Measurements from ENCODE around the gene KLK5.
"Not testable (repeated sequence)": the region's sequence is repeated elsewhere in the genome, so short reads cannot be mapped to it uniquely, and the experiment has no call there.

KLK5 gene

GRCh38 chr19:50952910-50953309, at the start of gene KLK5:
Gene KLK5, minus strand, starts transcription at chr19:50953038. Its CDS starts 381 bp downstream, at chr19:50952657.
- no peak for DNase-seq (ENCODE audit: extremely low read depth in 1 of 2, low read depth in 1 of 2)

GRCh38 chr19:51002089-51002532, 49.3 kb upstream of the KLK5 start:
- DNase-seq (ENCODE audit: extremely low read depth in 1 of 2, low read depth in 1 of 2), result no peak

GRCh38 chr19:51001515-51001914, 48.7 kb upstream of the KLK5 start, which contains the start of gene KLK8:
Gene KLK8, minus strand, starts transcription at chr19:51001604. Its CDS starts 437 bp downstream, at chr19:51001167.
- no peak for DNase-seq (ENCODE audit: extremely low read depth in 1 of 2, low read depth in 1 of 2)

GRCh38 chr19:51000981-51001380, 48.1 kb upstream of the KLK5 start:
- DNase-seq (ENCODE audit: extremely low read depth in 1 of 2, low read depth in 1 of 2), result no peak

- no peak for DNase-seq (ENCODE audit: extremely low read depth in 1 of 2, low read depth in 1 of 2)
Observed at GRCh38 chr19:51000426-51000825, 47.6 kb upstream of the KLK5 start.

- DNase-seq (ENCODE audit: extremely low read depth in 1 of 2, low read depth in 1 of 2), result no peak
Observed at GRCh38 chr19:50998686-50999085, 45.8 kb upstream of the KLK5 start.

GRCh38 chr19:50998061-50998460, 45.2 kb upstream of the KLK5 start:
- no peak for DNase-seq (ENCODE audit: extremely low read depth in 1 of 2, low read depth in 1 of 2)

GRCh38 chr19:50994129-50994528, 41.3 kb upstream of the KLK5 start:
- no peak for DNase-seq (ENCODE audit: extremely low read depth in 1 of 2, low read depth in 1 of 2)

- no peak for DNase-seq (ENCODE audit: extremely low read depth in 1 of 2, low read depth in 1 of 2)
Observed at GRCh38 chr19:50992666-50993035, 39.8 kb upstream of the KLK5 start.

GRCh38 chr19:50984416-50984815, 31.6 kb upstream of the KLK5 start:
- not testable (repeated sequence) for DNase-seq (ENCODE audit: extremely low read depth in 1 of 2, low read depth in 1 of 2)

GRCh38 chr19:50983625-50984292, 30.9 kb upstream of the KLK5 start, which contains the start of gene KLK7:
Gene KLK7, minus strand, starts transcription at chr19:50983917. Its CDS starts 1,518 bp downstream, at chr19:50982399.
- DNase-seq (ENCODE audit: extremely low read depth in 1 of 2, low read depth in 1 of 2), result no peak

- no peak for DNase-seq (ENCODE audit: extremely low read depth in 1 of 2, low read depth in 1 of 2)
Observed at GRCh38 chr19:50982186-50982585, 29.3 kb upstream of the KLK5 start.

GRCh38 chr19:50981587-50982146, 28.8 kb upstream of the KLK5 start:
- no peak for DNase-seq (ENCODE audit: extremely low read depth in 1 of 2, low read depth in 1 of 2)

- no peak for DNase-seq (ENCODE audit: extremely low read depth in 1 of 2, low read depth in 1 of 2)
Observed at GRCh38 chr19:50980208-50980607, 27.4 kb upstream of the KLK5 start.

- no peak for DNase-seq (ENCODE audit: extremely low read depth in 1 of 2, low read depth in 1 of 2)
Observed at GRCh38 chr19:50979758-50980157, 26.9 kb upstream of the KLK5 start.

- no peak for DNase-seq (ENCODE audit: extremely low read depth in 1 of 2, low read depth in 1 of 2)
Observed at GRCh38 chr19:50978772-50979390, 26.0 kb upstream of the KLK5 start.

- DNase-seq (ENCODE audit: extremely low read depth in 1 of 2, low read depth in 1 of 2), result no peak
Observed at GRCh38 chr19:50977626-50978025, 24.8 kb upstream of the KLK5 start.

- DNase-seq (ENCODE audit: extremely low read depth in 1 of 2, low read depth in 1 of 2), result no peak
Observed at GRCh38 chr19:50975766-50976165, 22.9 kb upstream of the KLK5 start.

GRCh38 chr19:50974702-50975556, 22.1 kb upstream of the KLK5 start:
- DNase-seq (ENCODE audit: extremely low read depth in 1 of 2, low read depth in 1 of 2), result no peak

- no peak for DNase-seq (ENCODE audit: extremely low read depth in 1 of 2, low read depth in 1 of 2)
Observed at GRCh38 chr19:50972795-50973376, 20.0 kb upstream of the KLK5 start.

GRCh38 chr19:50969810-50970209, 17.0 kb upstream of the KLK5 start:
- not testable (repeated sequence) for DNase-seq (ENCODE audit: extremely low read depth in 1 of 2, low read depth in 1 of 2)

Measured in activated CD8-positive, alpha-beta memory T cell treated with anti-CD3 and anti-CD28 coated beads for 1 hour (primary cell).